Left lobe of liver (tissue), 2 donors: ENCODE results near the gene ABHD16A. TPM values are rescaled to one million over a fixed set of nuclear protein-coding genes. Genes with fewer than 3 reads are reported as not detected.
"Not testable (repeated sequence)": the region's sequence is repeated elsewhere in the genome, so short reads cannot be mapped to it uniquely, and the experiment has no call there.

Source experiments
- ATAC-seq: fragments of 200-7000 bp; cut with Tn5 transposase; one replicate; pipeline ENCODE4 v1.9.1; 2020; ENCODE audit warnings: mild to moderate bottlenecking, moderate library complexity
- DNase-seq: peaks from one replicate; pipeline ENCODE4 v3.0.0-alpha.2; 2020; ENCODE audit warnings: low spot score
- total RNA-seq: library from RNA; stranded (reverse); gene quantifications from one replicate; pipeline ENCODE4 v1.2.1, GENCODE V29; 2021
- donor health status: DM: no; HTN: no; CAD: no; lungs with moderate emphysema.
- donor health status: DM: no; HTN: yes; CAD: no.

ABHD16A gene
- total RNA-seq, 1 donor from 2014 or later, result 35.1 TPM

DNA sequence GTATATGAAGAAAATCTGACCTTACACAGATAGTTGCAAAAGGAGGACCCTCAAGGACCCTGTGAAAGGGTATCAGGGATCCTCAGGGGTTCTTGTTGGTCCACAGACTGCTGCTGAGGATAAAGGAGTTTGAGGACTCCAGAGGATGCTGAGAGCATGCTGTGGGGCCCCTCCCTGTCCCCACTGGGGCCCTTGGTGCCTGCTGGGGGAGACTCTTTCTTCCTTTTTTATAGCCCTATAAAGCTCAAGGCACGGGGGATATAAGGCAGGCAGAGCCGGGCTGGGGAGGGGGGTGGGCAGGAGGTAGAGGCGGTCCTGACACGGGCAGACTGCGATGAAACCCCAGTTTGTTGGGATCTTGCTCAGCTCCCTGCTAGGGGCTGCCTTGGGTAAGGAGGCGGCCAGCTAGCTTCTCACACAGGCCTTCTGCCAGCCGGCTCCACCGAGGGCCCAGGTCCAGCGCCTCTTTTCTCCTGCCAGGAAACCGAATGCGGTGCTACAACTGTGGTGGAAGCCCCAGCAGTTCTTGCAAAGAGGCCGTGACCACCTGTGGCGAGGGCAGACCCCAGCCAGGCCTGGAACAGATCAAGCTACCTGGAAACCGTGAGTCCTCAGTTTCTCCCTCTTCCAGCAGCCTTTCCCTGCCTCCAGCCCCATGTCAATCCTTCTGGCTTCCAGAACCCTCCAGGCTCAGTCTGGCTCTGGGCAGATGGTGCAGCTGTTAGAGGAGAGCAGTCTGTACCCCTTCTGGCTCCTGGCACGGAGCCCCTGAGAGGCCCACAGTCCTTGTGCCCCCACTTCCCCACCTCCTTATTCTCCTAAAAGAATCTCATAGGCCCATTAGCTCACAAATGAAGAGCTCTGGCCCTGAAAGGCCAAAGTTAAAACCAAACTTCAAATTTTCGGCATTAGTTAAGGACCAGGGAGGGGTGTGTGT lies 12.2 kb upstream of the ABHD16A start, which contains the start of gene LY6G6D:
LY6G6D (plus strand) TSS at position 327 of the 937 bp plus-strand sequence; CDS start at position 335, 8 bp downstream.
- DNase-seq (no peak), ATAC-seq (no peak)

DNA sequence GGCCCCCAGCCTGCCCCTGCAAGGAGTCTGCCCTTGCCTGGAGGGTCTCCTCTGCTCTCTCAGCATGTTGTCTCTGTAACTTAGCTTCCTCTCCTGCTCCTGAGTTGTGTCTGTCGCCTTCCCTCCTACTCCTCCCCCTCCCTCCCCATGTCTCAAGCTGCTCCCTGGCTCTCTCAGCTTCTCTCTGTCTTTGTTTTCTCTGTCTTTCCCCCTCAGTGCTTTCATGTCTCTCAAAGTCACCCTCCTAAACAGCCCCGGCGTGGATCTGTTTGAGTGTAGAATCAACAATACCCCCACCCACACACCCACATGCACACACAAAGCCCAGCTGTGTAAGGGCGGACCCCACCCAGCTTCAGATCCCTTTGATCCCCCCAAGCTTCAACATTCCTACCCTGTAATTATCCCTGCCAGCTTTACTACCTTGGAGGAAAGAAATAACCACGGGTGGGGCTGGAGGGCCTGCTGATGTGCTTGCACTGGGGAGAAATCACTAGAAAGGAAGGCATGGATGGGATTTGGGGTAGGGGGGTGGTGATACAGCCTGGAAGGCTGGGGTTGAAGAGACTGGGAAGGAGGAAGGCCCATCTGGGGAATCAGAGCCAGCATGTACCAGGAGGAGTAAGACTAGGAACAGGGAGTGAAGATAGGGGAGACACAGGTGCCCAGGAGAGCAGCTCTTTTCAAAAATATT lies 11.0 kb upstream of the ABHD16A start:
- DNase-seq (no peak), ATAC-seq (no peak)

- DNase-seq (no peak), ATAC-seq (no peak)
Observed at GRCh38 chr6:31713465-31713864, 10.3 kb upstream of the ABHD16A start.

- ATAC-seq (peak; percentile 80), DNase-seq (no peak)
Observed at GRCh38 chr6:31712296-31712695, 9.2 kb upstream of the ABHD16A start.

- no peak for ATAC-seq
- DNase-seq, result no peak
Observed at GRCh38 chr6:31711233-31711632, 8.1 kb upstream of the ABHD16A start.

DNA sequence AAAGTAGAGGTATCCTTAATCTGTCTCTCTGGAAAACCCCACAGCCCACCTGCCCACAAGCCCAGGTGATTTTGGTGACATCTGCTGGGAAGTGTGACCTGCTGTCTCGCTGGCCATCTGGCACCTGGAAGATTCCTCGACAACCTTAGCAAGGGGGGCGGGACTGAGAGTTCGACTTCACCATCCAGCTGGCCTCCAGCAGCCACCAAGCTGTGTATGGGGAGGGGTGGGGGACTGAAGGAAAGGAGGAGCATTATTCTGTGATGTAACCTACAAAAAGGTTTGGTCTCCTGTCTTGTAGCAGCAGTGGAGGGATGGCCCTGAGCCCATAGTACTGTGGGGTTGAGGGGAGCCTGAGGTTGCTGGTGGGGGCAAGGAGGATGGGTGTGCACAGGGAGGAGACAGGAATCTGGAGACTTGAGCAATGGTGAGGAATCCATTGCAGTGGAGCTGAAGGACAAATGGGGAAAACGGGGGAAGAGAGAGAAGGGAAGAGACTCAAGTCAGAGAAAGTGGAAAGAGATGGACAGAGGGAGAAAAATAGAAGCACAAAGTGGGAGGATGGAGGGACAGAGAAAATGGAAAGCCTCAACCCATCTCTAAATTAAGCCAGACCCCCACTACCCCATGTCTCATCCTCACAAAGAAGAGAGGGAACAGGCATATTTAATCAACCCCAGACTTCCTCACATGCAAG lies 7.5 kb upstream of the ABHD16A start:
- DNase-seq (no peak), ATAC-seq (no peak)

- not testable (repeated sequence) for ATAC-seq, DNase-seq
Observed at GRCh38 chr6:31709157-31709556, 6.0 kb upstream of the ABHD16A start.

DNA sequence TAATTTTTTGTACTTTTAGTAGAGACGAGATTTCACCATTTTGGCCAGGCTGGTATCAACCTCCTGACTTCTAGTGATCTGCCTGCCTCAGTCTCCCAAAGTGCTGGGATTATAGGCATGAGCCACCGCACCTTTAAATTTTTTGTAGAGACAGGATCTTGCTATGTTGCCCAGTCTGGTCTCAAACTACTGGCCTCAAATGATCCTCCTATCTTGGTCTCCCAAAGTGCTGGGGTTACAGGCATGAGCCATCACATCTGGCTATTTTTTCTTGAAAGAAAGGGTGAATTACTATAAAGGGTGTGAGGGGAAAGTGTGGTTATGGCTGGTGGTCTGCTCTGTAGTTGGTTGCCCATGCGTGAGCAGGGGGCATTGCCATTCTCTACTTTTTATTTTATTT lies 5.1 kb upstream of the ABHD16A start:
- ATAC-seq (no peak), DNase-seq (no peak)

DNA sequence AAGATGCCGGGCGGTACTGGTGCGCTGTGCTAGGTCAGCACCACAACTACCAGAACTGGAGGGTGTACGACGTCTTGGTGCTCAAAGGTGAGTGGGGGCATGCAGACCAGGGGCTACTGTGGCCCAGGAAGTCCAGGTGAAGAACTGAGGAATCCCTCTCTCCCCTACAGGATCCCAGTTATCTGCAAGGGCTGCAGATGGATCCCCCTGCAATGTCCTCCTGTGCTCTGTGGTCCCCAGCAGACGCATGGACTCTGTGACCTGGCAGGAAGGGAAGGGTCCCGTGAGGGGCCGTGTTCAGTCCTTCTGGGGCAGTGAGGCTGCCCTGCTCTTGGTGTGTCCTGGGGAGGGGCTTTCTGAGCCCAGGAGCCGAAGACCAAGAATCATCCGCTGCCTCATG lies 4.6 kb upstream of the ABHD16A start:
- no peak for ATAC-seq
- DNase-seq, result no peak

GRCh38 chr6:31706599-31706998 lies 3.5 kb upstream of the ABHD16A start, which contains the start of gene LY6G6F:
LY6G6F (plus strand) TSS chr6:31706866; CDS start chr6:31706907, 41 bp downstream.
- DNase-seq, result no peak
- no peak for ATAC-seq

- ATAC-seq (no peak), DNase-seq (no peak)
Observed at GRCh38 chr6:31705931-31706330, 2.8 kb upstream of the ABHD16A start.

DNA sequence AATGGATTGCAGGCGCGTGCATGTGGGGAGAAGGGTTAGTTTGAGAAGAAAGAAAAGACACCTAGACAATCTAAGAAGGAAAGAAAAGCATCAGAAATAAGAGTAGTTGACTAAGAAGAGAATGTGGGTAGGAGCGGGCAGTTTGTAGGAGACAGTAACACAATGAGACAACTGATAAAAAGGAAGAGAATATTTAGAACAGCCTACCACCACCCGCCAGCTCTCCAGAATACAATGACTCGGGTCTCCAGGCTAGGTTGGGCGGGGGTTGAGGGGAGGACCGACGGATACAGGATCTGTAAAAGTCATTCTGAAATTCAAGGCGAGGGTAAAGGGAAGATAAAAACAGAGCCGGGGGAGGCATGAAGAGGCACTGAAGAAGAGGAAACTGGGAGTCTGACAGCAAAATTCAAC lies 712 bp downstream of the ABHD16A start:
- ATAC-seq (peak; percentile 7), DNase-seq (no peak)

GRCh38 chr6:31701666-31702404 lies 1.3 kb downstream of the ABHD16A start:
- DNase-seq (peak; percentile 66), ATAC-seq (peak; percentile 37)

DNA sequence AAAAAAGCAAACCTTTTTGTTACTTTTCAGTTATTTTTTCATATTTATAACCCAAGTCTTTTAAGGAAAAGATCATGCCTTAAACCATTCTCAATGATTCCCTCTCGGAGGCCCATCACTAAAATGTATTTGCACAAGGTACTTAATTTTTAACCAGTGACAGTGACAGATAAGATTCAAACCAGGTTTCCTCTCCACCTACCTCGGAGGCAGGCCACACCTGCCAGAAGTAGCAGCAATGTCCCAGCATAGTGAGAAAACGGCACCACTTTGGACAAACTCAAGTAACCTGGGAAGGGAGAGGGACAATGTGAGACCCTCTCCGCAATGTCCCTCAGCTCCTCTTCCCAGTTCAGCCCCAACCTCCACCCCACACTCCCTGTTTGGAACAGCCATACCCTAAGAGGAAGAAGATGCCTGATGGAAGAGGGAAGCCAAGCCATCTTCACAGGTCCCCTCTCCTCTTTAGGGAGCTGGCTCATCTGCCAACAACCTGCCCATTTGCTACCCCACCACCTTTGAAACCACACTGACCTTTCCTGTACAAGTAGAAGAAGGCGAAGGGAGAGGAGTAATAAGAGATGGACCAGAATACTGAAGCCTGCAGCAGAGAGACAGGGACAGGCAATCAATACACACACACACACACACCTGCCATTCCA lies 2.3 kb downstream of the ABHD16A start:
- DNase-seq (no peak), ATAC-seq (no peak)

DNA sequence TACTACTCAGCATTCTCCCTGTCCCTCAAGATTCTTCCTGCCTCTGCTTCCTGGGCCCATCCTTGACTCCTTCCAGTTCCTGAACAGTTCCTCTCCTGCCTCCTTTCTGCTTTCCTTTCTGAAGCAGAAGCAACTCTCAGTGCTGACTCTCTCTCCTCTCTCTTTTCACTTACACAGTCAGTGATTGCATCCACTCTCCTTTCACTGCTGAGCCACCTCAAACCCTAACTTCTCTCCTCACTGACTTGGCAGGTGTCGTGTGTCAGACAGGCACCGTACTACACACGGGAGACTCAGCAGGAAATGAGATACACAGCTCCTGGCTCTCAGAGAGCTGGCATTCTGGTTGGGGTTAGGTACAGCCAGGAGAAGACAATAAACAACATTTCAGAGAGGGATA lies 5.6 kb downstream of the ABHD16A start:
- DNase-seq (no peak), ATAC-seq (no peak)

DNA sequence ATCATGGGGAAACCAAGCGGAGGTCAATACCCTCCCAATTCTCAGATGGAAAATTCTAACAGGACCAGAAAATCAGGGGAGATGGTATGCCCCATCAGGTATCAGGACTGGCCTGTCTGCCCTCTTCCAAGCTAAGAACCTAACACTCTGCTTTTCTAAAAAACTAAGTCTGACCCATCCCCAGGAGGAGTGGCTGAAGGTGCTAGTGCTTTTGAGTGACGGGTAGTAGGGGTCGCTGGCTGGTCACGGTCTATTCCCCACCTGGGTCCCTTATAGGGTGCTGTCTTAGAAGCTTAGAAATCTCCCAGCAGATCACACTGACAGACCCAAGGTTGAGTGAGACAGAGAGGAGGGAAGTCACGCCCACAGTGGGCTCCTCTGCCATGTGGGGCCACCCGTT lies 9.6 kb downstream of the ABHD16A start:
- DNase-seq (no peak), ATAC-seq (no peak)

DNA sequence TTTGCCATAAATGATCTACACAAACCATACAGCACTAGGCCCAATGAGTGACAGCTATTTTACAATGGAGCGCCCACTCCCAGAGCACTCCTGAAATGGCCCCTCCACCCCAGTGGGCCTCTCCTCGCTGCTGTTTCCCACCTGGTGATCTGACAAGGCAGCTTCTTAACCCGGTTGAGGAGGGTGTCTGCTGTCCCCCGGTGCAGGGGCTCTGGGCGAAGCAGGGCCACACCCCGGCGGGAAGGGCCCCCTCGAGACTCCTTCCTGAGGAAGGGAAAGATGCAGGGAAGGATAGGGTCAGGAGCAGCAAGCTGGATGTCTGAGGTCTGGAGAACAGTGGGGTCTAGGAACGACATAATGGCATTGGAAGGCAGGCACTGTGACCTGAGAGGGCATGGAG lies 10.2 kb downstream of the ABHD16A start:
- DNase-seq, result no peak
- ATAC-seq, result no peak

- ATAC-seq (no peak), DNase-seq (no peak)
Observed at GRCh38 chr6:31692353-31692752, 10.8 kb downstream of the ABHD16A start.

GRCh38 chr6:31691564-31692108 lies 11.5 kb downstream of the ABHD16A start:
- no peak for ATAC-seq
- no peak for DNase-seq

GRCh38 chr6:31691078-31691463 lies 12.1 kb downstream of the ABHD16A start:
- ATAC-seq, result no peak
- DNase-seq, result no peak
